ENCODE results near the gene IST1.

IST1 gene

GRCh38 chr16:71919035-71919434 is 23.7 kb downstream of the IST1 start:
- no peak for DNase-seq (ENCODE audit: low read depth)

- DNase-seq (ENCODE audit: low read depth), result no peak
These were observed 25.3 kb downstream of the IST1 start for GRCh38 chr16:71920658-71921057.

- DNase-seq (ENCODE audit: low read depth), result no peak
These were observed 28.8 kb downstream of the IST1 start for GRCh38 chr16:71923941-71924690.

GRCh38 chr16:71924710-71925109 is 29.4 kb downstream of the IST1 start:
- DNase-seq (ENCODE audit: low read depth), result no peak

- DNase-seq (ENCODE audit: low read depth), result no peak
These were observed 32.1 kb downstream of the IST1 start for GRCh38 chr16:71927383-71927782.

GRCh38 chr16:71927787-71928186 is 32.5 kb downstream of the IST1 start:
- no peak for DNase-seq (ENCODE audit: low read depth)

GRCh38 chr16:71929048-71929447 is 33.7 kb downstream of the IST1 start:
- DNase-seq (ENCODE audit: low read depth), result no peak

GRCh38 chr16:71930013-71930563 is 34.8 kb downstream of the IST1 start:
- no peak for DNase-seq (ENCODE audit: low read depth)

- DNase-seq (ENCODE audit: low read depth), result no peak
These were observed 35.7 kb downstream of the IST1 start for GRCh38 chr16:71931001-71931400.

GRCh38 chr16:71931599-71931998 is 36.3 kb downstream of the IST1 start:
- no peak for DNase-seq (ENCODE audit: low read depth)

GRCh38 chr16:71933017-71933416 is 37.7 kb downstream of the IST1 start:
- no peak for DNase-seq (ENCODE audit: low read depth)

- no peak for DNase-seq (ENCODE audit: low read depth)
These were observed 38.8 kb downstream of the IST1 start for GRCh38 chr16:71933913-71934695.

GRCh38 chr16:71937868-71938510 is 42.7 kb downstream of the IST1 start:
- DNase-seq (ENCODE audit: low read depth), result no peak

- DNase-seq (ENCODE audit: low read depth), result no peak
These were observed 48.6 kb downstream of the IST1 start for GRCh38 chr16:71943887-71944286.

- DNase-seq (ENCODE audit: low read depth), result no peak
These were observed 50.3 kb downstream of the IST1 start for GRCh38 chr16:71945616-71946015.

- DNase-seq (ENCODE audit: low read depth), result no peak
These were observed 57.5 kb downstream of the IST1 start for GRCh38 chr16:71952825-71953224.

- DNase-seq (ENCODE audit: low read depth), result no peak
These were observed 58.8 kb downstream of the IST1 start for GRCh38 chr16:71954180-71954579.

- no peak for DNase-seq (ENCODE audit: low read depth)
These were observed 59.4 kb downstream of the IST1 start for GRCh38 chr16:71954699-71955195.

GRCh38 chr16:71956486-71956885 is 61.2 kb downstream of the IST1 start:
- DNase-seq (ENCODE audit: low read depth), result no peak

GRCh38 chr16:71961066-71962039 is 66.0 kb downstream of the IST1 start:
- DNase-seq (ENCODE audit: low read depth), result peak; percentile 66
